Muscle layer of duodenum (tissue), 2 donors: ENCODE measurements around the gene HP1BP3.
A peak's percentile ranks its signal among the peaks of the same experiment; 100 is the strongest.

Source experiments
- H3K27ac ChIP-seq: one replicate; pipeline ENCODE4 v1.7.0; 2013; ENCODE audit warnings: mild to moderate bottlenecking, low read length
- H3K27me3 ChIP-seq: one replicate; pipeline ENCODE4 v1.7.0; 2013; ENCODE audit warnings: low read depth, mild to moderate bottlenecking, control low read depth, low read length
- H3K36me3 ChIP-seq, 2 donors: one replicate each; pipeline ENCODE4 v1.7.0; 2013; ENCODE audit warnings: low read length in 2 of 2, control low read depth in 1 of 2, mild to moderate bottlenecking in 1 of 2; ENCODE audit not compliant: insufficient read depth in 2 of 2, control insufficient read depth in 1 of 2
- H3K4me1 ChIP-seq, 2 donors: one replicate each; pipeline ENCODE4 v1.7.0; 2013; ENCODE audit warnings: low read length in 2 of 2, mild to moderate bottlenecking in 2 of 2, control low read depth in 1 of 2, moderate library complexity in 1 of 2; ENCODE audit not compliant: insufficient read depth in 2 of 2, control insufficient read depth in 1 of 2
- H3K4me3 ChIP-seq, 2 donors: one replicate each; pipeline ENCODE4 v1.7.0; 2013; ENCODE audit warnings: low read length in 2 of 2, low read depth in 1 of 2, mild to moderate bottlenecking in 1 of 2
- H3K9me3 ChIP-seq, 2 donors: one replicate each; pipeline ENCODE4 v1.7.0; 2013; ENCODE audit warnings: low read length in 2 of 2, control low read depth in 1 of 2, mild to moderate bottlenecking in 1 of 2; ENCODE audit not compliant: control insufficient read depth in 1 of 2
- donor health status: healthy.

The HP1BP3 gene, protein sequence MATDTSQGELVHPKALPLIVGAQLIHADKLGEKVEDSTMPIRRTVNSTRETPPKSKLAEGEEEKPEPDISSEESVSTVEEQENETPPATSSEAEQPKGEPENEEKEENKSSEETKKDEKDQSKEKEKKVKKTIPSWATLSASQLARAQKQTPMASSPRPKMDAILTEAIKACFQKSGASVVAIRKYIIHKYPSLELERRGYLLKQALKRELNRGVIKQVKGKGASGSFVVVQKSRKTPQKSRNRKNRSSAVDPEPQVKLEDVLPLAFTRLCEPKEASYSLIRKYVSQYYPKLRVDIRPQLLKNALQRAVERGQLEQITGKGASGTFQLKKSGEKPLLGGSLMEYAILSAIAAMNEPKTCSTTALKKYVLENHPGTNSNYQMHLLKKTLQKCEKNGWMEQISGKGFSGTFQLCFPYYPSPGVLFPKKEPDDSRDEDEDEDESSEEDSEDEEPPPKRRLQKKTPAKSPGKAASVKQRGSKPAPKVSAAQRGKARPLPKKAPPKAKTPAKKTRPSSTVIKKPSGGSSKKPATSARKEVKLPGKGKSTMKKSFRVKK

DNA sequence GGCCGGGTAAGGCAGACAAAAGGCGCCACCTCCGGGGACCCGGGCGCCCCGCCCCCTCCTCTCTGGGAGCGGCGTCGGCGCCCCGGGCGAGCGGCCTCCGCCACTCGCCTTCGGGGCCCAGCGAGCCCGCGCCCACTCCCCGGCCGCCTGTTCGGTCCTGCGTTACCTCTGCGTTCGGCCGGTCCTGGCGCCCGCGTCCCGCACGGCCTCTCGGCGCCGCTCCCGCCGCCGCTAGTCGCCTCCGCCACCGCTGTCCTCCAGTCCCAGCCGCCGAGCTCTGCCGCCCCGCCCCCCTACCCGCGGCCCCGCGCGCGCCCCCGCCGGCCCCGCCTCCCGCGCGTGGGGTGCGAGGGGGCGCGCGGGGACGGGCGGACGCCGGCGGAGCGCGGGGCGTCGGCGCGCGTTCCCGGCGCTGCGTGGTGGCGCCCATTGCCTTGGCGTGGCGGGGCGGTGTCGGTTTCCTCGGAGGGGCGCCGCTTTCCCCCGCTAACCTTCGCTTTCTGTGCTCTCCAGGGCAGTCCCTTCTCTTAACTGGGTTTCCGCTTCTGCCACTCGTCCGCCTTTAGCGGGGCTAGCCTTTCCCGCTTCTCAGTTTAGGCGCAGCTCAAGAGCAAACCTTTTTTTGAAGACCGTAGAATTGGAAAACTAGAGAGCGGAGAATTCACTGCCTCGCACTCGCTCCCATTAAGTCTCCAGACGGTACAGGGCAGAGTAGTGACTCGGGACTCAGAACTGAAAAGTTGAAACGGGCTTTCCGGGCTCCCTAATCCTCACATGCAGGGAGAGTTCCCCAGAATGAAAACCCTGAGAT is at the start of gene HP1BP3:
Gene HP1BP3 (minus strand): TSS at position 279 of the 811 bp plus-strand sequence. CDS start 6,867 bp downstream, outside the sequence.
- peaks cover 0 to 12% of the 10 kb centered on the region in 2 donors for H3K36me3 ChIP-seq
- peak within 1 kb of the TSS; percentile 95 for H3K27ac ChIP-seq
- no peaks in the 10 kb centered on the region for H3K9me3 ChIP-seq
- H3K4me1 ChIP-seq, result peaks cover 0 to 22% of the 10 kb centered on the region in 2 donors
- peak within 1 kb of the TSS; percentile 74 to 85 for H3K4me3 ChIP-seq
- H3K27me3 ChIP-seq, result no peaks in the 10 kb centered on the region

DNA sequence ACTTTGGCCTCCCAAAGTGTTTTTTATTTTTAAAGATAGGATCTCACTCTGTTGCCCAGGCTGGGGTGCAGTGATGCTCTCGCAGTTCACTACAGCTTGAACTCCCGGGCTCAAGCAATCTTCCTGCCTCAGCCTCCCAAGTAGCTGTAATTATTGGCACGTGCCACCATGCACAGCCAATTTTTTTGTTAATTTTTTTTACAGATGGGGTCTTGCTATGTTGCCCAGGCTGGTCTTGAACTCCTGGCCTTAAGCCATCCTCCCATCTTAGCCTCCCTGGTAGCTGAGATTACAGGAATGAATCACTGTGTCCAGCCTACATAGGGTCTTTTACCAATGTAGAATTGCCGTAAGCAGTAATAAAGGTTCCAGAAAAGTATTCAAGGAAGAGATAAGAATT is 49.1 kb upstream of the HP1BP3 start:
- H3K27ac ChIP-seq, result no peak overlapping the region

DNA sequence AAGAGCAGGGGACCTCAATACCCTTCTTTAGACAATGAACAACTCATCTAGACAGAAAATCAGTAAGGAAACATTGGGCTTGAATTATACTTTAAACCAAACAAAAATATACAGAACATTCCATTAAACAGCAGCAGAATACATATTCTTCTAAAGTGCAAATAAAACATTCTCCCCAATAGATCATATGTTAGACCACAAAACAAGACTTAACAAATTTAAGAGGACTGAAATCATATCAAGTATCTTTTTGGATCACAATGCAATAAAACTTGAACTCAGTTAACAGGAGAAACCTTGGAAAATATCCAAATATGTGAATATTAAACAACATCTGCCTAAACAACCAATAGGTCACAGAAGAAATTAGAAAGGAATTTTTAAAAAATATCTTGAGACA is 47.7 kb upstream of the HP1BP3 start:
- Histone ChIP-seq H3K9me3 (no peaks in the 10 kb centered on the region), H3K4me3 (no peak overlapping the region)

More for the DNA sequence above, 49.1 kb upstream of the HP1BP3 start:
- H3K4me3 ChIP-seq, result no peak overlapping the region
- no peaks in the 10 kb centered on the region for H3K4me1 ChIP-seq
- H3K9me3 ChIP-seq, result no peaks in the 10 kb centered on the region
- no peaks in the 10 kb centered on the region for H3K27me3 ChIP-seq
- H3K36me3 ChIP-seq, result peaks cover 8 to 23% of the 10 kb centered on the region in 2 donors

DNA sequence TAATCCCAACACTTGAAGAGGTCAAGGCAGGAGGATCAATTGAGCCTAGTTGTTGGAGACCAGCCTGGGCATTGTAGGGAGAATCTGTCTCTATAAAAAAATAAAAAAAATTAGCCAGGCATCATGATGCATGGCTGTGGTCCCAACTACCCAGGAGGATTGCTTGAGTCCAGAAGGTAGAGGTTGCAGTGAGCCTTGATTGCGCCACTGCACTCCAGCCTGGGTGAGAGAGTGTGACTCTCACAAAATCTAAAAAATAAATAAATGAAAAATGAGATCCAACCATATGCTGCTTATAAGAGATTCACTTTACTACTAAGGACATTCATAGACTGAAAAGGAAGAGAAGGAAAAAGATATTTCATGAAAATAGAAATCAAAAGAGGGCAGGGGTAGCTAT is 47.1 kb upstream of the HP1BP3 start:
- Histone ChIP-seq H3K4me1 (no peaks in the 10 kb centered on the region), H3K36me3 (peaks cover 0 to 7% of the 10 kb centered on the region in 2 donors), H3K27me3 (no peaks in the 10 kb centered on the region), H3K9me3 (no peaks in the 10 kb centered on the region), H3K27ac (no peak overlapping the region), H3K4me3 (no peak overlapping the region)

More for the DNA sequence above, 47.7 kb upstream of the HP1BP3 start:
- H3K27ac ChIP-seq, result no peak overlapping the region
- no peaks in the 10 kb centered on the region for H3K27me3 ChIP-seq
- H3K36me3 ChIP-seq, result peaks cover 1 to 13% of the 10 kb centered on the region in 2 donors
- H3K4me1 ChIP-seq, result no peaks in the 10 kb centered on the region

DNA sequence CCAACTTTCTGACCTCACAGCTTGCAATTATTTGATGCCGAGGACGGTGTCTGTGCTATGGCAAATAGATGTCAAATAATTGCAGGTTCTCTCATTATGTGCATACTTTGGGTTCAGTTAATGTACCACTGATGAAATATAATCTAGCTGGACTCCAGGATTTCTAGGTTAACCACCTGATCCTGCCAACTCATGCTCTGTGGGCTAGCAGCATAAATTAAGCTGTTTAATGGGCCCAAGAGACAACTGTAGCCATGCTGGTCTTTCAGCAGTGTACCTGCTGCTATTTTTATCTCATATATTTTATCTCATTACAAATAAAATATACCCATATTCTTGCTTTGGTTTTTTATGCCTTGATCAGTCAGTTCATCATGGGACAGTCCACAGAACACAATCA is 43.3 kb upstream of the HP1BP3 start:
- Histone ChIP-seq H3K27ac (no peak overlapping the region), H3K36me3 (peaks cover 14 to 25% of the 10 kb centered on the region in 2 donors), H3K9me3 (no peaks in the 10 kb centered on the region), H3K4me3 (no peak overlapping the region), H3K4me1 (no peaks in the 10 kb centered on the region), H3K27me3 (no peaks in the 10 kb centered on the region)

DNA sequence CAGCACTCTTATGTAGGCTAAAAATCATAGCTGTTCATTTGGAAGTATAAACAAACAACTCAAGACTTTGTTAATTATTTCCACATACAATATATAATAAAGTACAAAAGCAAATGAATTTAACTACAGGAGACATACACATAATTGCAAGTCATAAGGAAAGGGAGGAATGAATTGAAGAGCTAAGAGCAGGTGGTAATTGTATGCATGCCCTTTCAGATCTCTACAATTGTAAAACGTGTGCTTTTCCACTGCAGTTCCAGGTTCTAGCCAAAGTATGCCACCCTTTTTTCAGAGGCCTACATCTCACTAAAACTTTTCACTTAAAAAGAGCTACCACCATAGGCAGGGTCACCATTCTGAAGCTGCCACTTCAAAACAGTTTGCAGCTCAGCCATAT is 42.8 kb upstream of the HP1BP3 start:
- Histone ChIP-seq H3K4me1 (no peaks in the 10 kb centered on the region), H3K27ac (no peak overlapping the region), H3K36me3 (peaks cover 16 to 26% of the 10 kb centered on the region in 2 donors), H3K27me3 (no peaks in the 10 kb centered on the region), H3K9me3 (no peaks in the 10 kb centered on the region), H3K4me3 (no peak overlapping the region)

DNA sequence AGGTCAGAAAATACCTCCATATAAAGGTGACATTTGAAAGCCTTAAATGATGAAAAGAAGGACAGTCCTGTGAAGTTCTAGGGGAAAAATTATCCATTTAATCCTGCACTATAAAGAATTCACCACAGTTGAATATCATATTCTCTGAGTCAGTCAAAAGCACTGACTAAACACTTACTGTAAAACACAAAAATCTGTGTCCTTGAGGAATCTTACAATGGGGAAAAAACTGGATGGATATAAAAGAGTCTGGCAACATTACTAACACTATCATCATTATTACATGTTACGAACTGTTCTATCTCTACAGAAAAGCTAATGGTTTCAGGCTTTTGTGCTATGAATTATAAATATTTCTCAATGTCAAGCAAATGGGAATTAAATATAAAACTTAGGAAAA is 42.4 kb upstream of the HP1BP3 start:
- H3K4me1 ChIP-seq, result no peaks in the 10 kb centered on the region
- peaks cover 20 to 30% of the 10 kb centered on the region in 2 donors for H3K36me3 ChIP-seq
- no peak overlapping the region for H3K4me3 ChIP-seq
- H3K27ac ChIP-seq, result no peak overlapping the region
- no peaks in the 10 kb centered on the region for H3K9me3 ChIP-seq
- H3K27me3 ChIP-seq, result no peaks in the 10 kb centered on the region

DNA sequence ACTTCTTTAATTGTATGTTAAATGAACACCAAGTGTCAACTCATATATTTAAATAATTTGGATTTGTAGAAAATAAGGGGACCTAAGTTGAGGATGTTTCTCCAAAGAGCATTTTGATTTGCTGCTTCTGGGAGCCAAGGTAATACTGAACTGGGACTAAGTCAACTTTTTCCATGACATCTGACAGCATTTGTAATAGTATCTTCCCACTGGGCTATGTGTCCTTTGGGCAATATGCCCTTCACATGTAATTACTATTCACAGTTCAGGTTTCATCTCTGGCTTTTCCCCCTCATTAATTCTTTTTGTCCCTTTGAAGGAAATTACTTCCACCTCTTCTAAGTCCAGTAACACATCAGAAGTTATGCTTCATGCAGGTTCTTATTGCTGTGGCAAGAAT is 36.7 kb upstream of the HP1BP3 start:
- no peaks in the 10 kb centered on the region for H3K9me3 ChIP-seq
- H3K4me3 ChIP-seq, result no peak overlapping the region
- H3K27ac ChIP-seq, result no peak overlapping the region
- H3K4me1 ChIP-seq, result no peaks in the 10 kb centered on the region
- no peaks in the 10 kb centered on the region for H3K27me3 ChIP-seq
- peaks cover 26 to 39% of the 10 kb centered on the region in 2 donors for H3K36me3 ChIP-seq

DNA sequence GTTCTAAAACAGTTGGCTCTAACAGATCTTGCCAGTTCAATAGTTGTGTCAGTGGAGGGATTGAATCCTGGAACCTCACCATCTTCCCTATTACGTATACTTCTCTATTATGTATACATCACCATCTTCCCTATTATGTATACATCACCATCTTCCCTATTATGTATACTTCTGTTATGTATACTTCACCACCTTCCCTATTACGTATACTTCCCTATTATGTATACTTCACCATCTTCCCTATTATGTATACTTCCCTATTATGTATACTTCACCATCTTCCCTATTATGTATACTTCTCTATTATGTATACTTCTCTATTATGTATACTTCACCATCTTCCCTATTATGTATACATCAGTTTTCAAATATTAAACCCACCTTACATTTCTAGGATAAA is 34.4 kb upstream of the HP1BP3 start:
- Histone ChIP-seq H3K27ac (no peak overlapping the region), H3K4me1 (no peaks in the 10 kb centered on the region), H3K36me3 (peaks cover 14 to 26% of the 10 kb centered on the region in 2 donors), H3K27me3 (no peaks in the 10 kb centered on the region), H3K9me3 (no peaks in the 10 kb centered on the region), H3K4me3 (no peak overlapping the region)

DNA sequence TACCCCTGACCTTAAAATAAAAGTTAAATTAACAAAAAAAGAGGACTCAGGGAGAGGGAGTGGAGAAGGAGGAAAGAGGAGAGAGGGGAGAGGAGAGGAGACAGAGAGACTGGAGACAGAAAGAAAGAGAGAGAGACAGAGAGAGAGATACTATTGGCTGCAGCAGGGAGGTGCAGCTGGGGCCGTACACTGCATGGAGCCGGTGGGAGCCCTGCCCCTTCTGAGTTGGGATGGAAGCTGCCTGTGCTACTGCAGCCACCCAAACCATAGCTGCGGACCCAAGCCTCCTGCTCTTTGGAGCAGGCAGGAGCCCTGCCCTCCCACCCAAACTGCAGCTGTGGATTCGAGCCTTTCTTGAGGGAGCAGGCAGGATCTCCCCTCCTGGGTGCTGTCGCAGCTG is 32.7 kb upstream of the HP1BP3 start:
- H3K27me3 ChIP-seq, result no peaks in the 10 kb centered on the region
- no peaks in the 10 kb centered on the region for H3K4me1 ChIP-seq
- H3K4me3 ChIP-seq, result no peak overlapping the region
- H3K27ac ChIP-seq, result no peak overlapping the region
- H3K36me3 ChIP-seq, result peaks cover 11 to 24% of the 10 kb centered on the region in 2 donors
- no peaks in the 10 kb centered on the region for H3K9me3 ChIP-seq

DNA sequence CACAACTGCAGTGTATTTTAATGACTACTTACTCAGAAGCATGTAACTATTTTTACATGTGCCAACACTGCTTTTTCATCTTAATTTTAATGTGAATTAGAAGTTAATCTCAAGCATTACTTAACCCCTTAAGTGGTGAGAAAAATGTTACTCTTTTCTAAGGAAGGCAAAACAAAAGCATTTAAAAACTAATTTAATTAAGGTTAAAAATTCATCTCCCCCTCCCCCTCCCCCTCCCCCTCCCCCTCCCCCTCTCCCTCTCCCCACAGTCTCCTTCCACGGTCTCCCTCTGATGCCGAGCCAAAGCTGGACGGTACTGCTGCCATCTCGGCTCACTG is 27.4 kb upstream of the HP1BP3 start:
- no peaks in the 10 kb centered on the region for H3K4me1 ChIP-seq
- no peaks in the 10 kb centered on the region for H3K9me3 ChIP-seq
- H3K36me3 ChIP-seq, result peaks cover 7 to 17% of the 10 kb centered on the region in 2 donors
- no peak overlapping the region for H3K27ac ChIP-seq
- H3K4me3 ChIP-seq, result no peak overlapping the region
- H3K27me3 ChIP-seq, result no peaks in the 10 kb centered on the region
